GM21381 (cell line): Measurements from ENCODE around the gene WEE2.
"Not testable (repeated sequence)": the region's sequence is repeated elsewhere in the genome, so short reads cannot be mapped to it uniquely, and the experiment has no call there.

Experiments used
- ATAC-seq: cut with Tn5 transposase; IDR thresholded peaks from one replicate; pipeline ENCODE4 v1.9.1; 2021; ENCODE audit warnings: mild to moderate bottlenecking, moderate library complexity; ENCODE audit not compliant: unreplicated experiment

Gene WEE2

GRCh38 chr7:141712603-141713255 is 4.6 kb downstream of the WEE2 start:
- no peak for ATAC-seq

DNA sequence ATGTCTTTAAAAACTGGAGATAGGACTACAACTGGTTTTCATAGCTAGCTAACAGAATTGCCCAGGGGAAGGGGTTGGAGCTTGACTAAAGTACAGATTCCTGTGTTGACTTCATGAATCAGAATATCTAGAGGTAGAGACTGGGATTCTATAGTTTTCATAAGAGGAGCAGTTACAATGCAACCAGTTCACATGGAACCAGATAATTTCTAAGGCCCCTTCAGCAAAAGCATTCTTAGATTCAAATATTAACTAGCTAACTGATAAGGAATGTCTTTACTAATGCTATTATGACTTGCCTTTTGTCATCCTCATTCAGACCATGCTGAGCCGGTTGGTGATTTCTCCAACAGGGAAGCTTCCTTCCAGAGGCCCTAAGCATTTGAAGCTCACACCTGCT is 5.7 kb downstream of the WEE2 start:
- no peak for ATAC-seq

- no peak for ATAC-seq
These were observed 6.4 kb downstream of the WEE2 start for GRCh38 chr7:141714571-141714970.

DNA sequence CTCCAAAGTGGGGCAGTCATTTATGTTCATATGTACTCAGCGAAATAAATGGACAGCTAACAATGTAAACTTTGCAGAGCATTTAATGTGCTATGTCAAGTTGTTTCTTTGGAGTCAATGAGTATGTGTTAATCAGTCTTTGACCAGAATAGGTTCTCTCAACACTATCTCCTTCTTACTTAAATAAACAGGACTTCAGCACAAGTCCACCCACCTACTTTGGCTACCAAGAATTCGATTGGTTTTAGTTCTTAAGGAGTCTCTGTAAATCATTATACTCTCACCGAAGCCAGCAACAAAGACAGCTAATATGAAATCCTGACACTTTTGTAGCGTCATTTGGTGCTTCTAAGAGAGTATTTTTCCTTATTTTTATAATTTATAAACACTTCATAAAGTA is 6.9 kb downstream of the WEE2 start:
- no peak for ATAC-seq

- no peak for ATAC-seq
These were observed 7.9 kb downstream of the WEE2 start for GRCh38 chr7:141715794-141716689.

- no peak for ATAC-seq
These were observed 9.3 kb downstream of the WEE2 start for GRCh38 chr7:141717450-141717849.

- peak; percentile 69 for ATAC-seq
These were observed 14.4 kb downstream of the WEE2 start for GRCh38 chr7:141722529-141722928.

- no peak for ATAC-seq
These were observed 20.9 kb downstream of the WEE2 start for GRCh38 chr7:141729020-141729419.

GRCh38 chr7:141731476-141732149 is 23.5 kb downstream of the WEE2 start:
- no peak for ATAC-seq

DNA sequence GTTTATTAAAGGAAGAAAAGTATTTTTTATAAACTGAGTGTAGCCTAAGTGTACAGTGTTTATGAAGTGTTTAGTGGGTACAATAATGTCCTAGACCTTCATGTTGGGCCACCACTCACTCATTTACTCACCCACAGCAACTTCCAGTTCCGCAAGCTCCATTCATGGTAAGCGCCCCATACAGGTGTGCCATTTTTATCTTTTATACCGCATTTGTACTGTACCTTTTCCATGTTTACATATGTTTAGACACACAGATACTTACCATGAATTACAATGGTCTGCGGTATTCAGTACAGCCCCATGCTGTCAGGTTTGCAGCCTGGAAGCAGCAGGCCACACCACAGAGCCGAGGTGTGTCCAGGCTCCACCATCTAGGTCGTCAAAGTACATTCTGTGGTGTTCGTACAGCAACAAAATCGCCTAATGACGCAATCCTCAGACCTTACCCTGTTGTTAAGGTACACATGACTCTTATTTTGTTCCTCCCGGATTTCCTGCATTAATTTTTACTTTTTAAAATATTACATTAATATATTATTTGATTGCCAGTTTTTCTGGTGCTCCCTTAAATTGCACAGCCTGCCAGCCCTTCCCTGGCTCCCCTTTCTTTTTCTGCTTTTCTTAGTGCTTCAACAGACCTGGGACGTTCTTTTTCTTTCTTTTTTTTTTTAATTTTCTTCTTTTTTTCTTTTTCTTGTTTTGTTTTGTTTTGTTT is 29.1 kb downstream of the WEE2 start:
- ATAC-seq, result no peak

DNA sequence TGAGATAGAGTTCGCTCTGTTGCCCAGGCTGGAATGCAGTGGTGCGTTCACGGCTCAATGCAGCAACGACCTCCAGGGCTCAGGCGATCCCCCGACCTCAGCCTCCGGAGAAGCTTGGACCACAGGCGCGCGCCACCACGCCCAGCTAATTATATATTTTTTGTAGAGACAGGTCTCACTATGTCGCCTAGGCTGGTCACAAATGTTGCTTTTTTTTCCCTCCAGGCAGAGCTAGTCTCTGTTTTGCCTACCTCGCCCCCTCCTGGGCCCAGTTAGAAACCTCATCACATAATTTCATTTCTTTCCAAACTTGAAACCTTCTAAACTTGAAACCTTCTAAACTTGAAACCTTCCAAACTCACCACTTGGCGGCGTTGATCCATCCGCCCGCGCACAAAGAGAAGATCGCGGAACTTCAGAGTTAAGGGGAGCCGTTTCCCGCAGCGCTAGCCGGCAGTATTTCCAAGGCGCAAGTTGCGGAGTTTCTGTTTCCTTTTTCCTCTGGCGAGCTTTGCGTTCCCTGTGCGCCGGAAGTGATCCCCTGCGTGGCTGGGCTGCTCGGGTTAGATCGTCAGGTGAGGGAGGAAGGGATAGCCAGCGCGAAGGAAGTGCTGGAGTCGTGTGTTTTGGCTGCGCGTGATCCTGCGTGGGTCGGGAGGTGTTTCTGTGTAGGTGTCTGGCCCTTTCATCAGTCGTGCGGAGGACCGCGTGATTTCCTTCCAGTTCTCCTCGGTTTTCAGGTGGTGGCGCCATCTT is 29.9 kb downstream of the WEE2 start, which contains the start of gene SSBP1:
Gene SSBP1, plus strand, starts transcription at position 523 of the 756 bp plus-strand sequence. CDS start 809 bp downstream, outside the sequence.
- peak; percentile 88 for ATAC-seq

DNA sequence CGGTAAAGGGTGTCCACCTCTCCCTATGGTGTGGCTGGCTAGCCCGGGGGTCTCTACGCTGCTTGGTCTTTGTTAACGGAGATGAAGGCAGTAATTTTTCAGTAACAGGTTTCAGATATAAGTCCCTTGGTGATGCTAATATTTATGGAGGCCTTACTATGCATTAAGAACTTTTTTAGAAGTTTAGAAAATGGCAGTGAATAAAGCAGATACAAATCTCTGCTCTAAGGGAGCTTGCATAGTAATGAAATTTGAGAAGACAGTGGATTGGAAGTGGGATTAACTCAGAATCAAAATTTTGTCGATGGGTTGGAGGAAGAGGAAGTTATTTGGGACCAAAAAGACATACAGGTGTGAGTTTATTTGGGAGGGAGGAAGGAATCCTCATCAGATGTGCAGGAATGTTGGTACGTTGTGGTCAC is 30.4 kb downstream of the WEE2 start:
- no peak for ATAC-seq

GRCh38 chr7:141739250-141739649 is 31.1 kb downstream of the WEE2 start:
- ATAC-seq, result no peak

DNA sequence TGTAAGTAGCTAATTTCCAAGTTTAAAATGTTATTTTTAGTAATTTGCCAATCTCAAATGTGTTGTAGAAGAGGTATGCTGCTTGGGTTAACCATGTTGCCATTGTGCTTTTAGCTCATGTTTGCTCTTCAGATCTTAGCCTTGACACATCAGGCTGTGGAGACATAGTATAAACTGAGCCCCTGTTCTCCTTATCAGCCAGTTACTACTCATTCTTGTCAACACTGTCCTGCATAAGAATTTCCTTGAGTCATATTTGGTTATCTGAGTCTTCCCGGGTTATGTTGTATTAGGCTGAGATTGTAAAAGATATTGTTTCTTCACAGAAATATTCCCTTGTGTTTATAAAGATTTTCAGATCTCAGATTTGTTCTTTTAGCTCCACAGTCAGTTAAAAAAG is 34.1 kb downstream of the WEE2 start:
- no peak for ATAC-seq

DNA sequence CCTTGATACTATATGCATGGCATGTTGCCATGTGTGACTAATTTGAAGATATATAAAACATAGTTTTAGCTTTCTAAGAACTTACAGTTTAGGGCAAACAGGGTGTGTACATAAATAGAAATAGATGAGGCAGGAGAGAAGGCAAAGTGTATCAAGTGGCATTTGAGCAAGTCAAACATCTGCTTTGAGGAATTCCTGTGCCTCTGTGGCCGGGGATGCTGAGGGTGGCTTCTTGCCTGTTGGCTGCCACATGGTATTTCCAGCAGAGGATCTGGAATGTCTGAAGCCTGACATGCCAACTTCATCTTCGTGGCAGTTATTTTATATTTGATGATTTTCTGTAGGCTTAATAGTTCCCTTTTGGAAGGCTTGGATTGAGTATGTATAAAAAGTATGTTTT is 36.0 kb downstream of the WEE2 start:
- no peak for ATAC-seq

DNA sequence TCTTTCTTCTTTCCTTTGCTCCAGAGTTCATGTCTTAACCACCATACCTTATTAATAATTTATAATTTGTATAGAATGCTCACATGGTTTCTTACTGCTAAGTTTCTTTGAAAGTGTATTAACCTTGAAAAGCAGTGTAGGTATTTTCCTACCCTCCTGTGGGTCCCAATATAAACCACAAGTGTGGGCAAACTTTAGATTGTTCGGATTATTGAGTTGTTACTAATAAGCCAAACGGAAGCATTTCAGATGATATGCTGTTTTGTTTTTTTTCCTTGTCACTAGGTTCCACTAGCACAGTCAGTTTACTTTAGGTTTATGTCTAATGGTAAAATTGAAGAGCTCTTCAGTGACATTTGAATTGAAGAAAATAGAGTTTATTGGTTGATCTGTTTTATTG is 40.2 kb downstream of the WEE2 start:
- ATAC-seq, result no peak

GRCh38 chr7:141751904-141752303 is 43.8 kb downstream of the WEE2 start:
- ATAC-seq, result not testable (repeated sequence)

GRCh38 chr7:141752634-141753033 is 44.5 kb downstream of the WEE2 start:
- ATAC-seq, result no peak

DNA sequence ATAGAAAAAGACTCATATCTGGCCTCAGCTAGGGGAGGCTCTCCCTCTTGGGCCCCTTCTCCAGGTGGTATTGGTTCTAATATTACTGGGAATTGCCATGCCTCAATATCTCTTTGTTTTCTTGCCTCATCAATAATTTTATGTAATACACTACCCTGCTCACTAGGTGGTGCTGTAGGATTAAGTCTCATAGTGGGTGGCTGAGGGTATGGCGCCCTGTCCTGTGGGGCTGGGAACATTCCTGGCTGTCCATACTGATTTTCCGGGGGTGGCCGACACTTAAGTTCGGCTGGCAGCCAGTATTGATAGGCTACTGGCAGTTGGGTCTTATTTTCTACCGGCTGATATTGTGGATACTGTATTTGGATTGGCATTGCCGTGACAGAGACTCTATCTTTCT is 46.8 kb downstream of the WEE2 start:
- no peak for ATAC-seq

- no peak for ATAC-seq
These were observed 55.6 kb downstream of the WEE2 start, which contains the start of gene TAS2R3 for GRCh38 chr7:141763797-141764196. Gene TAS2R3 (plus strand): TSS chr7:141764097. CDS start chr7:141764159, 62 bp downstream.
